Right atrium auricular region (tissue), 2 donors: ENCODE results near the gene NF1. TPM values are rescaled to one million over a fixed set of nuclear protein-coding genes. Genes with fewer than 3 reads are reported as not detected.
"Not testable (repeated sequence)": the region's sequence is repeated elsewhere in the genome, so short reads cannot be mapped to it uniquely, and the experiment has no call there.

Experiments used
- DNase-seq: peaks from one replicate; pipeline ENCODE4 v3.0.0-alpha.2; 2019; ENCODE audit warnings: low spot score
- H3K27ac ChIP-seq, 2 donors: fragments of 200-600 bp; sonication (generic); 1 replicate in 1 of 2; 2 replicates in 1 of 2; pipeline ENCODE4 v1.5.1; 2016 to 2019
- H3K27me3 ChIP-seq, 2 donors: fragments of 200-600 bp; sonication (generic); one replicate each; pipeline versions ENCODE4 v1.5.1 to v1.6.0; 2017 to 2019
- H3K36me3 ChIP-seq: fragments of 200-600 bp; sonication (generic); one replicate; pipeline ENCODE4 v1.5.1; 2016
- H3K4me1 ChIP-seq, 2 donors: fragments of 200-600 bp; sonication (generic); one replicate each; pipeline versions ENCODE4 v1.5.1 to v1.6.0; 2017 to 2019
- H3K4me3 ChIP-seq, 2 donors: fragments of 200-600 bp; sonication (generic); 1 replicate in 1 of 2; 2 replicates in 1 of 2; pipeline ENCODE4 v1.5.1; 2017 to 2019; ENCODE audit warnings: mild to moderate bottlenecking in 1 of 2, moderate library complexity in 1 of 2
- H3K9me3 ChIP-seq, 2 donors: fragments of 200-600 bp; sonication (generic); one replicate each; pipeline ENCODE4 v1.5.1; 2019
- CTCF ChIP-seq, 2 donors: fragments of 200-600 bp; sonication (generic); IDR thresholded peaks; one replicate each; pipeline ENCODE4 v1.5.1; 2019; ENCODE audit warnings: antibody characterized with exemption in 2 of 2
- total RNA-seq, 2 donors: library from RNA; depleted of rRNA; stranded (reverse); fragments of >200 nt; gene quantifications; one replicate each; pipeline ENCODE4 v1.1.0, GENCODE V29; 2016

NF1 gene
- total RNA-seq, 2 donors from 2014 or later, result 47.5 to 51.4 TPM

DNA sequence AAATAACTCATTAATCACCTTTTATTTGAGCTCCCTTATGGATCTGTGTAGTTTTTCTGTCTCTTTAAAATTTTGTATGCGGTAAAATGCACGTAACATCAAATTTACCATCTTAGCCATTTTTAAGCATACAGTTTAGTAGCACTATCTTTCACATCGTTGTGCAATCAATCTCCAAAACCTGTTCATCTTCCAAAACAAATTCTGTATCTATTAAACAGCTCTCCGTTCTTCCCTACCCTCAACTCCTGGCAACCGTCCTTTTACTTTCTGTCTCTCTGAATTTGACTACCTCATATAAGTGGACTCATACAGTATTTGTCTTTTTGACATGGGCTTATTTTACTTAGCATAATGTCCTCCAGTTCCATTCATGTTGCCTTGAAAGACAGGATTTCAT, 100.5 kb downstream of the NF1 start:
- Histone ChIP-seq H3K4me3 (no peak overlapping the region), H3K4me1 (no peaks in the 10 kb centered on the region), H3K27ac (no peak overlapping the region), H3K27me3 (no peaks in the 10 kb centered on the region), H3K9me3 (no peaks in the 10 kb centered on the region), H3K36me3 (no peaks in the 10 kb centered on the region)
- no peak for DNase-seq
- TF ChIP-seq CTCF (IDR thresholded peaks at IDR 0.05), result no peak

DNA sequence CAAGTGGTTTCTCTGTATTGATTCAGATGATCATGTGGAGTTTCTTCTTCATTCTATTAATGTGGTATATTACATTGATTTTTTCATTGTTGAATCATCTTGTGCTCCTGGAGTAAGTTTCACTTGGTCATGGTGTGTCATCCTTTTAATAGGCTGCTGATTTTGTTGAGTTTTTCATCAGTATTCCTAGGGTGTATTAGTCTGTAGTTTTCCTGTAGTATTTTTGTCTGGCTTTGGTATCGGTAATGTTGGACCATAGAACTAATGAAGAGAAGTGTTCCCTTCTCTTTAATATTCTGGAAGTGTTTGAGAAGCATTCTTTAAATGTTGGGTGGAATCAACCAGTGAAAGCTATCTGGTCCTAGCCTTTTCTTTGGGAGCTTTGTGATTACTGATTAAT, 103.2 kb downstream of the NF1 start:
- Histone ChIP-seq H3K36me3 (no peaks in the 10 kb centered on the region), H3K9me3 (no peaks in the 10 kb centered on the region), H3K4me3 (no peak overlapping the region), H3K4me1 (no peaks in the 10 kb centered on the region), H3K27ac (no peak overlapping the region), H3K27me3 (no peaks in the 10 kb centered on the region)
- no peak for DNase-seq
- no peak for TF ChIP-seq CTCF (IDR thresholded peaks at IDR 0.05)

DNA sequence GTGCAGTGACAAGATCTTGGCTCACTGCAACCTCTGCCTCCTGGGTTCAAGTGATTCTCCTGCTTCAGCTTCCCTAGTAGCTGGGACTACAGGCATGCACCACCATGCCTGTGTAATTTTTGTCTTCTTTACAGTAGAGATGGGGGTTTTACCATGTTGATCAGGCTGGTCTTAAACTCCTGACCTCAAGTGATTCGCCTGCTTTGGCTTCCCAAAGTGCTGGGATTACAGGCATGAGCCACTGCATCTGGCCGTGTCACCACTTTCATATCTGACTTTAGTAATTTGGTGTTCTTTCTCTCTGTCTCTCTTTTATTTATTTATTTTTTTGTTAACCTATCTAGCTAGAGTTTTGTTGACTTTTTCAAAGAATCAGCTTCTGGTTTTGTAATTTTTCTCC, 103.9 kb downstream of the NF1 start:
- H3K36me3 ChIP-seq, H3K4me1 ChIP-seq, H3K4me3 ChIP-seq, H3K27ac ChIP-seq, DNase-seq, H3K9me3 ChIP-seq, H3K27me3 ChIP-seq: not testable (repeated sequence)

- H3K27ac ChIP-seq, result no peak overlapping the region
- no peaks in the 10 kb centered on the region for H3K9me3 ChIP-seq
- TF ChIP-seq CTCF (IDR thresholded peaks at IDR 0.05), result no peak
- H3K36me3 ChIP-seq, result no peaks in the 10 kb centered on the region
- H3K27me3 ChIP-seq, result no peaks in the 10 kb centered on the region
- no peak for DNase-seq
- H3K4me3 ChIP-seq, result no peak overlapping the region
- H3K4me1 ChIP-seq, result no peaks in the 10 kb centered on the region
These were observed 105.5 kb downstream of the NF1 start for GRCh38 chr17:31200287-31200686.

GRCh38 chr17:31202968-31203367, 108.2 kb downstream of the NF1 start:
- no peak for TF ChIP-seq CTCF (IDR thresholded peaks at IDR 0.05)
- H3K36me3 ChIP-seq, result peaks cover 5% of the 10 kb centered on the region

DNA sequence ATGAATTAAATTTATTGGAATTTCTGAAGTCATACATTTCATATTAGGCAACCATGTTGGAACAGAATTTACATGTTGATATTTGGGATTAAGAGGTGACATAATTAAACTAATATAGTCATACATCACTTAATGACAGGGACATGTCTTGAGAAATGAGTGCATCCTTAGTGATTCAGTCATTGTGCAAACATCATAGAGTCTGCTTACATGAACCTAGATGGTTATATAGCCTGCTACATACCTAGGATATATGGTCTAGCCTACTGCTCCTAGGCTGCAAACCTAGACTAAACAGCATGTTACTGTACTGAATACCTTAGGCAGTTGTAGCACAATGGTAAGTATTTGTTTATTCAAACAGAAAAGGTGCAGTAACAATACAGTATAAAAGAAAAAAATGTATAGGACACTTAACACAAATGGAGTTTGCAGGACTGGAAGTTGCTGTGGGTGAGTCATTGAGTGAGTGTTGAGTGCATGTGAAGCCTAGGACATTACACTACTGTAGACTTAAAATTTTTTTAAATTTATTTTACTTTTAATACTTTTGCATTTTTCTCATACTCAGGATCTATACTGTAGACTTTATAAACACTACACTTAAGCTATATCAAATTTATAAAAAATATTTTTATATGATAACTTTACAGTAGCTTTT, 116.7 kb downstream of the NF1 start:
- H3K27ac ChIP-seq, result no peak overlapping the region
- no peaks in the 10 kb centered on the region for H3K9me3 ChIP-seq
- no peak overlapping the region for H3K4me3 ChIP-seq
- H3K4me1 ChIP-seq, result no peaks in the 10 kb centered on the region
- no peaks in the 10 kb centered on the region for H3K27me3 ChIP-seq
- peaks cover 5% of the 10 kb centered on the region for H3K36me3 ChIP-seq
- DNase-seq, result no peak
- no peak for TF ChIP-seq CTCF (IDR thresholded peaks at IDR 0.05)

More at GRCh38 chr17:31202968-31203367, 108.2 kb downstream of the NF1 start:
- no peak overlapping the region for H3K4me3 ChIP-seq
- H3K9me3 ChIP-seq, result no peaks in the 10 kb centered on the region
- H3K27ac ChIP-seq, result no peak overlapping the region
- H3K27me3 ChIP-seq, result no peaks in the 10 kb centered on the region
- H3K4me1 ChIP-seq, result no peaks in the 10 kb centered on the region
- DNase-seq, result no peak
